H1 (cell line): ENCODE data around the gene ADRA2C. TPM values are rescaled to one million over a fixed set of nuclear protein-coding genes. Genes with fewer than 3 reads are reported as not detected.

Source experiments
- CTCF ChIA-PET: fragments of 300-600 bp; sonication (Branson Sonifier 250); formaldehyde crosslinking; loops from one replicate; lab custom pipeline; 2021; ENCODE audit not compliant: partially characterized antibody; lab: Charles Lee
- POLR2A ChIA-PET: fragments of 300-600 bp; sonication (Branson Sonifier 250); formaldehyde crosslinking; loops from one replicate; lab custom pipeline; 2021; ENCODE audit warnings: inconsistent platforms; ENCODE audit not compliant: partially characterized antibody; lab: Charles Lee
- DNase-seq, 2 experiments: peaks; one replicate each; pipeline versions ENCODE4 v3.0.0 to v3.0.0-alpha.2; 2010 to 2022; ENCODE audit warnings: low spot score in 2 of 2, low read depth in 1 of 2, mixed read lengths in 1 of 2
- FAIRE-seq: peaks from 2 replicates; lab custom pipeline; 2011; peaks lifted over from hg19 to GRCh38; lab: Jason Lieb, UNC
- H2AFZ ChIP-seq: 2 replicates; pipeline ENCODE4 v1.8.1; 2012; ENCODE audit warnings: low read length, inconsistent platforms
- H2AK5ac ChIP-seq: 2 replicates; pipeline ENCODE4 v1.6.1; 2013; ENCODE audit warnings: low read depth, low read length
- H2BK120ac ChIP-seq: replicated peaks from 2 replicates; pipeline ENCODE3; 2013; ENCODE audit warnings: low read depth, low read length, inconsistent platforms
- H2BK12ac ChIP-seq: 2 replicates; pipeline ENCODE4 v1.6.1; 2013; ENCODE audit warnings: low read depth, low read length
- H2BK15ac ChIP-seq: 2 replicates; pipeline ENCODE4 v1.6.1; 2013; ENCODE audit warnings: low read length
- H2BK20ac ChIP-seq: 2 replicates; pipeline ENCODE4 v1.6.1; 2013; ENCODE audit warnings: low read length
- H2BK5ac ChIP-seq: 2 replicates; pipeline ENCODE4 v1.6.1; 2013; ENCODE audit warnings: low read depth, low read length
- H3K14ac ChIP-seq: 2 replicates; pipeline ENCODE4 v1.6.1; 2013; ENCODE audit warnings: inconsistent platforms; ENCODE audit not compliant: insufficient read length
- H3K18ac ChIP-seq: 2 replicates; pipeline ENCODE4 v1.6.1; 2013; ENCODE audit warnings: low read length; ENCODE audit errors: extremely low read depth
- H3K23ac ChIP-seq: 2 replicates; pipeline ENCODE4 v1.6.1; 2013; ENCODE audit warnings: inconsistent platforms; ENCODE audit not compliant: insufficient read length
- H3K23me2 ChIP-seq: 2 replicates; pipeline ENCODE4 v1.6.1; 2013; ENCODE audit warnings: low read depth, low read length
- H3K27ac ChIP-seq: 2 replicates; pipeline ENCODE4 v1.6.1; 2011; ENCODE audit warnings: low read depth, low read length, inconsistent platforms
- H3K27me3 ChIP-seq, 4 experiments: replicated peaks in 1 of 4; 1 replicate in 1 of 4; 2 replicates in 3 of 4; pipeline versions ENCODE4 v1.6.1 to v1.8.1; 2011 to 2013; ENCODE audit warnings: low read length in 3 of 4, mild to moderate bottlenecking in 3 of 4, inconsistent platforms in 2 of 4, mixed read lengths in 2 of 4, moderate library complexity in 1 of 4; ENCODE audit not compliant: control insufficient read depth in 3 of 4, insufficient read depth in 3 of 4; ENCODE audit errors: extremely low read depth in 1 of 4
- H3K36me3 ChIP-seq, 4 experiments: 2 replicates each; pipeline versions ENCODE4 v1.6.1 to v1.8.1; 2011 to 2013; ENCODE audit warnings: mild to moderate bottlenecking in 4 of 4, low read length in 3 of 4, moderate library complexity in 2 of 4, control low read depth in 1 of 4, inconsistent platforms in 1 of 4; ENCODE audit not compliant: insufficient read depth in 4 of 4, control insufficient read depth in 2 of 4
- H3K4ac ChIP-seq: replicated peaks from 2 replicates; pipeline ENCODE3; 2013; ENCODE audit warnings: low read length, low read depth, mixed read lengths, inconsistent platforms; ENCODE audit not compliant: insufficient read length
- H3K4me1 ChIP-seq, 4 experiments: replicated peaks in 1 of 4; 1 replicate in 1 of 4; 2 replicates in 3 of 4; pipeline versions ENCODE4 v1.6.1 to v1.8.1; 2011 to 2013; ENCODE audit warnings: low read length in 3 of 4, inconsistent platforms in 2 of 4, mixed read lengths in 1 of 4; ENCODE audit not compliant: insufficient read depth in 4 of 4, control insufficient read depth in 3 of 4
- H3K4me2 ChIP-seq, 2 experiments: 2 replicates each; pipeline versions ENCODE4 v1.6.1 to v1.8.1; 2011 to 2013; ENCODE audit warnings: low read depth in 2 of 2, low read length in 2 of 2, control low read depth in 1 of 2, inconsistent platforms in 1 of 2, mild to moderate bottlenecking in 1 of 2; ENCODE audit not compliant: insufficient read depth in 1 of 2
- H3K4me3 ChIP-seq, 4 experiments: fragments of 200-600, 300-600 bp in 1 of 4; sonication (generic), shearing (Covaris generic), sonication (Bioruptor Twin) in 1 of 4; 2 replicates each; pipeline versions ENCODE4 v1.5.1 to v1.8.1; 2011 to 2016; ENCODE audit warnings: low read length in 4 of 4, low read depth in 3 of 4, control low read depth in 2 of 4, inconsistent platforms in 2 of 4, mild to moderate bottlenecking in 2 of 4, mixed read lengths in 1 of 4, moderate library complexity in 1 of 4; ENCODE audit not compliant: insufficient read depth in 2 of 4; ENCODE audit errors: extremely low read depth in 1 of 4
- H3K56ac ChIP-seq: replicated peaks from 2 replicates; pipeline ENCODE3; 2013; ENCODE audit warnings: low read depth, mild to moderate bottlenecking, mixed read lengths, low read length, inconsistent platforms; ENCODE audit not compliant: insufficient read length
- H3K79me1 ChIP-seq: 2 replicates; pipeline ENCODE4 v1.6.1; 2013; ENCODE audit warnings: low read depth, low read length, control low read depth
- H3K79me2 ChIP-seq, 2 experiments: 2 replicates each; pipeline versions ENCODE4 v1.6.1 to v1.8.1; 2012 to 2013; ENCODE audit warnings: low read length in 2 of 2, mild to moderate bottlenecking in 2 of 2, inconsistent platforms in 1 of 2; ENCODE audit not compliant: insufficient read depth in 2 of 2, control insufficient read depth in 1 of 2
- H3K9ac ChIP-seq, 4 experiments: replicated peaks in 1 of 4; 1 replicate in 1 of 4; 2 replicates in 3 of 4; pipeline versions ENCODE4 v1.6.1 to v1.8.1; 2011 to 2013; ENCODE audit warnings: low read depth in 3 of 4, low read length in 3 of 4, control low read depth in 2 of 4, mild to moderate bottlenecking in 2 of 4, moderate library complexity in 2 of 4, inconsistent platforms in 1 of 4; ENCODE audit errors: extremely low read depth in 1 of 4
- H3K9me3 ChIP-seq, 2 experiments: 2 replicates each; pipeline versions ENCODE4 v1.6.1 to v1.8.1; 2012 to 2013; ENCODE audit warnings: mild to moderate bottlenecking in 2 of 2, moderate library complexity in 2 of 2, control low read depth in 1 of 2, inconsistent platforms in 1 of 2, low read depth in 1 of 2, low read length in 1 of 2, mixed read lengths in 1 of 2; ENCODE audit not compliant: insufficient read depth in 2 of 2
- H4K20me1 ChIP-seq, 2 experiments: replicated peaks in 1 of 2; 2 replicates each; pipeline versions ENCODE3 to v1.8.1; 2011 to 2013; ENCODE audit warnings: inconsistent platforms in 2 of 2, low read length in 2 of 2, mild to moderate bottlenecking in 1 of 2; ENCODE audit not compliant: insufficient read depth in 2 of 2, control insufficient read depth in 1 of 2
- H4K5ac ChIP-seq: 2 replicates; pipeline ENCODE4 v1.6.1; 2013; ENCODE audit warnings: low read length, low read depth, mixed read lengths, inconsistent platforms; ENCODE audit not compliant: insufficient read length
- H4K8ac ChIP-seq: 2 replicates; pipeline ENCODE4 v1.8.0; 2013; ENCODE audit warnings: mild to moderate bottlenecking, moderate library complexity, low read length, inconsistent platforms; ENCODE audit not compliant: insufficient read depth; ENCODE audit errors: extremely low read depth
- H4K91ac ChIP-seq: replicated peaks from 2 replicates; pipeline ENCODE3; 2013; ENCODE audit warnings: low read length, mixed read lengths, inconsistent platforms; ENCODE audit not compliant: insufficient read length
- BCL11A ChIP-seq, 2 experiments: IDR thresholded peaks; one replicate each; pipeline ENCODE4 v1.6.1; 2011; ENCODE audit warnings: low read depth in 2 of 2, low read length in 2 of 2, mild to moderate bottlenecking in 2 of 2
- CREB1 ChIP-seq: IDR thresholded peaks from 2 replicates; pipeline ENCODE4 v1.6.1; 2012; ENCODE audit warnings: inconsistent platforms
- GTF2F1 ChIP-seq: IDR thresholded peaks from 2 replicates; pipeline ENCODE4 v1.6.1; 2012; ENCODE audit warnings: low read depth, low read length, improper control_type of control experiment, borderline replicate concordance
- POLR2A ChIP-seq, 2 experiments: IDR thresholded peaks; 1 replicate in 1 of 2; 2 replicates in 1 of 2; pipeline ENCODE4 v1.6.1; 2011; ENCODE audit warnings: low read depth in 2 of 2, low read length in 2 of 2, mild to moderate bottlenecking in 2 of 2; ENCODE audit errors: control extremely low read depth in 1 of 2
- RXRA ChIP-seq: IDR thresholded peaks from 2 replicates; pipeline ENCODE4 v1.6.1; 2011; ENCODE audit warnings: low read depth, mild to moderate bottlenecking, low read length, moderate library complexity; ENCODE audit not compliant: insufficient read depth
- SIRT6 ChIP-seq: IDR thresholded peaks from one replicate; pipeline ENCODE4 v1.7.1; 2012; ENCODE audit warnings: low read length, inconsistent platforms
- TAF1 ChIP-seq: IDR thresholded peaks from 2 replicates; pipeline ENCODE4 v1.6.1; 2011; ENCODE audit warnings: mild to moderate bottlenecking, low read depth, low read length
- ZNF274 ChIP-seq: IDR thresholded peaks from 2 replicates; pipeline ENCODE4 v1.7.0; 2012; ENCODE audit warnings: low read length, borderline replicate concordance; ENCODE audit errors: extremely low read depth
- WGBS, 2 experiments: shearing (Covaris generic) in 1 of 2; methylation state at CpG; one replicate each; pipeline versions ENCODE4 v1.1.6 to v1.1.7; 2013 to 2015; ENCODE audit warnings: low lambda C conversion rate in 2 of 2, mixed read lengths in 2 of 2, inconsistent platforms in 1 of 2, low coverage in 1 of 2, missing lambda C conversion rate in 1 of 2; ENCODE audit not compliant: insufficient replicate concordance in 2 of 2, insufficient coverage in 1 of 2, insufficient read length in 1 of 2; ENCODE audit errors: extremely low coverage in 1 of 2, missing lambda C conversion rate in 1 of 2; 5-methylcytosine and 5-hydroxymethylcytosine counted together
- polyA plus RNA-seq, 7 experiments: library from polyadenylated mRNA; depleted of rRNA in 3 of 7; stranded (reverse) in 5 of 7; unstranded in 2 of 7; fragments of >200 nt in 5 of 7; fragments of 200-250 nt in 2 of 7; gene quantifications; 1 replicate in 5 of 7; 2 replicates in 1 of 7; 4 replicates in 1 of 7; pipeline versions ENCODE4 v1.2.1 to v1.2.3, GENCODE V29; 2011 to 2013; ENCODE audit warnings: missing spikeins in 2 of 7, mixed read lengths in 2 of 7
- total RNA-seq: library from RNA; stranded (reverse); fragmentation: NEBNext Ultra II Directional; extraction: Animal tissue kit (Norgen Biotek cat#: 25700); gene quantifications from 2 replicates; pipeline ENCODE4 v1.2.1, GENCODE V29; 2021
- TF ChIP-seq, protein P1 (sequence below): IDR thresholded peaks from 2 replicates; pipeline ENCODE4 v1.6.1; 2011; ENCODE audit warnings: low read depth, mild to moderate bottlenecking, low read length; ENCODE audit not compliant: insufficient read depth

ADRA2C gene
- total and polyA plus RNA-seq, 2 of the 8 experiments (the other 6 are each of a cell fraction or from before 2014, with no cell fraction given) = 14.6 to 14.8 TPM

DNA sequence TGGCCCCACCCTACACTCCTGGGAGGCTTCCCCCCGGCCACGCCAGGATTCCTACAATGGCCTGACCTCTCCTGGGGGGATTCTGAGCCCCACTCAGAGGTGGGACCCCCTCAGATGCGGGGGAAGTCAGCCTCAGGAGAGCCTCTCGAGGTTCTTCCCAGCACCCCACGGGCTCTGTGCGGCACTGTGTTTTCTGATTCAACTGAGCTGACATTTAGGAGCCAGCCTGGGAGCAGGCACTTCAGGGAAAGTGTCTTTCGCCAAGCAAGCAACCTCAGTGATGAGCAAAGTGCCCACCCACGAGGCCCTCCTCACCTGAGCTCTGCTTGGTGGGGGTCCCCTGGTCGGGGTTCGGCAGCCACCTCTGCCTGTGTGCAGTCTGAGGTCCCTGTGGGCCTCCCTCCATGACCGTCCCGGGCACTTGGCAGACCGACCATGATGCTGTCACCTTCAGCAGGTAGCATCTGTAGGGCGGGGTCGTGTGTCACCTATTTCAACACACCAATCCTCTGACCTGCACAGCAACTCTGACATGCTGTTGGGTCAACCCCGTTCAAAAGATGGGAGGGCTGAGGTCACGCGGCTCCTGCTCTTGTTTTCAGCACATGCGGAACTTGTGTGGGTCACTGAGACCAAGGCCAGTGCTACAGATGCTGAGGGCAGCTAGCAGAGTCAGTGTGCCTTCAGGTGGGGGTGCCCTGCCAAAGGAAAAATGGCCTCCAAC, 46.2 kb downstream of the ADRA2C start:
- Histone ChIP-seq H3K4me2 (no peak overlapping the region), H2AK5ac (no peak overlapping the region), H4K20me1 (no peaks in the 10 kb centered on the region), H3K4me1 (peaks cover 0 to 2% (median under 1%) of the 10 kb centered on the region in 4 experiments; a peak in 3 of 7 replicates), H2BK12ac (no peak overlapping the region), H3K23me2 (0 out of 2 replicates have a peak, but pooled peaks cover 3% of the 10 kb centered on the region), H3K14ac (no peak overlapping the region), H3K9me3 (peaks cover 3 to 6% of the 10 kb centered on the region in 2 experiments; a peak in 2 of 4 replicates), H4K8ac (no peak overlapping the region; the same call in 1 of the 2 replicates), H3K23ac (no peak overlapping the region), H3K27me3 (peaks cover 0 to 2% (median 0%) of the 10 kb centered on the region in 4 experiments; a peak in 1 of 7 replicates), H3K79me1 (no peaks in the 10 kb centered on the region), H2BK15ac (no peak overlapping the region), H2BK120ac (no peak overlapping the region), H3K9ac (no peak overlapping the region), H3K4ac (no peak overlapping the region), H2BK5ac (no peak overlapping the region), H3K18ac (no peak overlapping the region), H3K79me2 (no peaks in the 10 kb centered on the region), H2AFZ (no peak overlapping the region), H2BK20ac (no peak overlapping the region), H4K5ac (no peak overlapping the region), H3K4me3 (no peak overlapping the region), H3K56ac (no peak overlapping the region), H4K91ac (no peak overlapping the region), H3K36me3 (no peaks in the 10 kb centered on the region), H3K27ac (no peak overlapping the region)
- DNase-seq = no peak
- TF ChIP-seq ZNF274 = no peak
- TF ChIP-seq TAF1 = no peak
- TF ChIP-seq GTF2F1 = no peak
- no peak for TF ChIP-seq POLR2A (IDR thresholded peaks at IDR 0.05; ENCODE audit: control extremely low read depth in 1 of 2, low read depth in 2 of 2, low read length in 2 of 2)
- no peak for TF ChIP-seq CREB1
- TF ChIP-seq, protein P1, sequence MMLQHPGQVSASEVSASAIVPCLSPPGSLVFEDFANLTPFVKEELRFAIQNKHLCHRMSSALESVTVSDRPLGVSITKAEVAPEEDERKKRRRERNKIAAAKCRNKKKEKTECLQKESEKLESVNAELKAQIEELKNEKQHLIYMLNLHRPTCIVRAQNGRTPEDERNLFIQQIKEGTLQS = no peak
- TF ChIP-seq BCL11A (IDR thresholded peaks at IDR 0.05; ENCODE audit: low read depth in 2 of 2, low read length in 2 of 2) = no peak
- TF ChIP-seq SIRT6 = no peak
- no peak for TF ChIP-seq RXRA
- no peak for FAIRE-seq
- 88% methylated on average over 17 of the region's 19 CpGs; no CpG with 5 or more reads in 1 of the 2 experiments for WGBS, 2 experiments
- CTCF ChIA-PET = interaction anchor here (0.7 to 2.4 kb wide), 6 partner anchors 18 to 130 kb away, joined by 3 to 8 read pairs (median 3); no protein-coding TSS in a partner anchor
- POLR2A ChIA-PET = no interaction called here
